Measurements from ENCODE around the gene WDR38.
"Not testable (repeated sequence)": the region's sequence is repeated elsewhere in the genome, so short reads cannot be mapped to it uniquely, and the experiment has no call there.

WDR38 gene

DNA sequence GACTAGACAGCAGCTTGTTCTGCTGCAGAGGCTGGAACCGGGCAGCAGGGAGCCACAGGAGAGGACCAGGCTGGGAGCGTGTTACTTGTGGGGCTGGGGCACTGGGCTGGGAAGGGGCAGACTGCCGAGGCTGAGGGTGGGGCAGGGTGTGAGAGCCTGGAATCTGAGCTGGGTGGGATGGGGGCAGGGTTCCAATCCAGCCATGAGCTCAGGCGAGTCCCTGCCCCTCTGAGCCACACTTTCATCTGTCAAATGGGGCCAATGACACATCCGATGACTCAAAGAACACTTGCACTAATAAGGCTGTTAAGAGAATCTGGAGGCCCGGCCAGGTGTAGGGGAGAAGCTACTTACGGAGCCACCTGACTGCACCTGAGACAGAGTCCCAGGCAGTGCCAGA, 18.7 kb upstream of the WDR38 start:
- DNase-seq (ENCODE audit: low spot score): peak; percentile 81

DNA sequence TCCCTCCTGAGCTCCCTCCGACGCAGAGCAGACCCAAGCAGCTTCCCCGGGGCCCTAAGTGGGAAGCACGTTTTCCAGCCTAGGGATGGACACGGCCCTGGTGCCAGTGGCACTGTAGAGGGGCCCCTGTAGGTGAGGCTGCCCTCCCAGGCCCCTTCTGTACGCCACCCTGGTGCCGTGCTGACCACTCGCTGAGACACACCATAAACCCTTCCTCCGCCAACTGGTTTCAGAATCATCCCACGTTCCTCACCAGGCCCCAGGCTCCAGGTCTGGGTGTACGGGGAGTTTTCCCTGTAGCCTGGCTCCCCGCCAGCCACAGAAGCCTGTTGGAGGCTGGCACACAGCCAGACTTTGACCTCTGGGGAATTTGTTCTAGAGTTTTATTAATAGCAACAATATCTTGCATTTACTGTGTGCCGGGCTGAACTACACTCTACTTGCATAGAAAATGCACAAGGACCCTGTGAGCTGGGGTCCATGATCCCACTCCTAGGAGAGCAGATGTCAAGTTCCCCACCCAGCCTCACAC, 18.2 kb upstream of the WDR38 start:
- DNase-seq (ENCODE audit: low spot score): no peak

DNA sequence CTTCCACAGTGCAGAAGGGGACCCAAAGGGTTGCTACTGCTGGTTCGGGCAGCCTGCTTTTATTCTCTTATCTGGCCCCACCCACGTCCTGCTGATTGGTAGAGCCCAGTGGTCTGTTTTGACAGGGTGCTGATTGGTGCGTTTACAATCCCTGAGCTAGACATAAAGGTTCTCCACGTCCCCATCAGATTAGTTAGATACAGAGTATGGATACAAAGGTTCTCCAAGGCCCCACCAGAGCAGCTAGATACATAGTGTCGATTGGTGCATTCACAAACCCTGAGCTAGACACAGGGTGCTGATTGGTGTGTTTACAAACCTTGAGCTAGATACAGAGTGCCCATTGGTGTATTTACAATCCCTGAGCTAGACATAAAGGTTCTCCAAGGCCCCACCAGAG, 15.1 kb upstream of the WDR38 start:
- DNase-seq (ENCODE audit: low spot score): not testable (repeated sequence)

DNA sequence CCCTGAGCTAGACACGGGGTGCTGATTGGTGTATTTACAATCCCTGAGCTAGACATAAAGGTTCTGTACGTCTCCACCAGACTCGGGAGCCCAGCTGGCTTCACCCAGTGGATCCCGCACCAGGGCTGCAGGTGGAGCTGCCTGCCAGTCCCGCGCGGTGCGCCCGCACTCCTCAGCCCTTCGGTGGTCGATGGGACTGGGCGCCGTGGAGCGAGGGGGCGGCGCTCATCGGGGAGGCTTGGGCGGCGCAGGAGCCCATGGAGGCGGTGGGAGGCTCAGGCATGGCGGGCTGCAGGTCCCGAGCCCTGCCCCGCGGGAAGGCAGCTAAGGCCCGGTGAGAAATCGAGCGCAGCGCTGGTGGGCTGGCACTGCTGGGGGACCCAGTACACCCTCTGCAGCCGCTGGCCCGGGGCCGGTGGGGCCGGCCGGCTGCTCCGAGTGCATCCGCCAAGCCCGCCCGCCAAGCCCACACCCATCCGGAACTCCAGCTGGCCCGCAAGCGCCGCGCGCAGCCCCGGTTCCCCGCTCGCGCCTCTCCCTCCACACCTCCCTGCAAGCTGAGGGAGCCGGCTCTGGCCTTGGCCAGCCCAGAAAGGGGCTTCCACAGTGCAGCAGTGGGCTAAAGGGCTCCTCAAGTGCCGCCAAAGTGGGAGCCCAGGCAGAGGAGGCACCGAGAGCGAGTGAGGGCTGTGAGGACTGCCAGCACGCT, 14.5 kb upstream of the WDR38 start:
- DNase-seq (ENCODE audit: low spot score): not testable (repeated sequence)

DNA sequence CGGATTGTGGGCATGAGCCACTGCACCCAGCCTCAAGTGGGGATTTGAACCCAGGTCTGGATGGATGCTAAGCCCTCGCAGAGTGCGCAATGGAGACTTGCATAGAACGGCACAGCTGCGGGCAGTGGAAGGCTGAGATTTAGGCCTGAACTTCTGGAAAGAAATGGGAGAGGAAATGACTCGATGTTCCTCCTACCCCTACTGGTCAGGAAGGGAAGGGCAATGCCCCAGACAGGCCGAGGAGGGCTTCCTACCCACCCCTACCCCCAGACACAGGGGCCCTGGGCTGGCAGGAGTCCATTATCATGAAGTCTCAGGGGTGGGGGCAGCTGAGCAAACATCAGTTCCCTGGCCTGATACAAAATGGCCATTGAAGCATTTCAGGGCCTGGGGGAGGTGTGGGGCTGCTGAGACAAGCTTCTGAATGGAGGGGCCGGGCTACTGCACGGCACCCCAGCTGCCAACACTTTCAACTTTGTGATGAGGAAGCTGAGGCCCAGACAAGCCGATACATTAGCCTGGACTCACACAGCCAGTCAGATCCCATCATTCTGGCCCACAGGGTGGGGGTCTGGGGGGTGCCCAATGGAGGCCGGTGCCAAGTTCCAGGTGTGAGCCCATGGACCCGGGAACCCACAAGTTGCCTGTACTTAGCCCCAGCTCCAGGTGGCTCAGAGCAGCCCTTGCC, 13.5 kb upstream of the WDR38 start:
- peak; percentile 52 for DNase-seq (ENCODE audit: low spot score)

DNA sequence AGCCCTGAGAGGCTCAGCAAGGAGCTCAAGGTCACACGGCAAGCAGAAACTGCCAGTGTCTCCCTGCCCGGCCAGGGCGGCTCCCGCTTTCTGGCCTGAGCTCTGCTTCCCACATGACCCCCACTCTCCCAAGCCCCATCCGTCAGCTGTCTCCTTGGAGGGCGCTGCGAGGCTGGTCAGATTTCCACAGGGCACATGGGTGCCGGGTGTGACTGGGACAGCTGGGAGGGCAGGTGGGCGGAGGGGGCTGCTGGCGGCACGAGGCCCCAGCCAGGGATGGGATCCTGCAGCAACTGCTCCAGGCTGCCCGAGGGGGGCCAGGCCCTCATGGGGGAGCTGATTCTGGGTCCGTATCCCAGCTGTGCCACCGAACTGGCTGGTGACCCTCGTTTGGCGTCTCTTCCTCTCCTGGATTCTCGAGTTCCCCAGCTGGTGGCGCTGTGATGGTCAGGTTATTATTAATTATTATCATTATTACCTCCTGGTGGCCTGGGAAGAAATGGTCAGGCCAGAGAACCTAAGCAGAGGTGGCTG, 12.9 kb upstream of the WDR38 start:
- no peak for DNase-seq (ENCODE audit: low spot score)

DNA sequence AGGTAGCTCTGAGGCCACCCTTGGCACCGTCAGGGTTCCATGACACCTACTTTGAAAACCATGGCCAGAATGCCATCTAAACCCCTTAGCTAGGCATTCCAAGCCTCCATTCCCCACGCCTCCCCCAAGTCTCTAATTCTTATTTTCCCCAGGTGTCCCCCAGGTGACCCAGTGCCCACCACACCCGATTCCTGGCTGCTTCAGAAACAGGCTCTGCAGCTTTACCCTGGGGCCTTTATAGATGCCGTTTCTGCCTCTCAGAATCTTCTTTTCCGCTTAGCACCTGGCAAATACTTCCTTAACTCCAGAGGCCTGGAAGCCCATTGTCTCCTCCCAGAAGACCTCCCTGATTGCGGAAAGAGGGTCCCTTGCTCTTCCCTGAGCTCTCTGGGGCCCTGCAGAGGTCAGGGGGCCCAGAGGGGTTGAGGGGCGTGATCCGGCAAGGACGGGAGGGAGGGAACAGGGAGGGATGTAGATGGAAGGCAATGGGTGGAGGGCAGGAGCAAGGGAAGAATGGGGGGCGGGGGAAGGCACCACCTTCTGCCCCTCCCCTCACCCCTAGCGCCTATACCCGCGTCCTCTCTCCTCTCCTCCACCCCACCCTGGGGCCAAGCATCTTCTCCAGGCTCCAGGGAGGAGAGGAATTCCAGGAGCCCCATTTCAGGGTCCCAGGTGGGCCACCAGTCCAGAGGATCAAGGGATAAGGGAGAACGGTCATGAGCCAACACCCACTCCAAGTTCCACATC, 12.0 kb upstream of the WDR38 start:
- no peak for DNase-seq (ENCODE audit: low spot score)

DNA sequence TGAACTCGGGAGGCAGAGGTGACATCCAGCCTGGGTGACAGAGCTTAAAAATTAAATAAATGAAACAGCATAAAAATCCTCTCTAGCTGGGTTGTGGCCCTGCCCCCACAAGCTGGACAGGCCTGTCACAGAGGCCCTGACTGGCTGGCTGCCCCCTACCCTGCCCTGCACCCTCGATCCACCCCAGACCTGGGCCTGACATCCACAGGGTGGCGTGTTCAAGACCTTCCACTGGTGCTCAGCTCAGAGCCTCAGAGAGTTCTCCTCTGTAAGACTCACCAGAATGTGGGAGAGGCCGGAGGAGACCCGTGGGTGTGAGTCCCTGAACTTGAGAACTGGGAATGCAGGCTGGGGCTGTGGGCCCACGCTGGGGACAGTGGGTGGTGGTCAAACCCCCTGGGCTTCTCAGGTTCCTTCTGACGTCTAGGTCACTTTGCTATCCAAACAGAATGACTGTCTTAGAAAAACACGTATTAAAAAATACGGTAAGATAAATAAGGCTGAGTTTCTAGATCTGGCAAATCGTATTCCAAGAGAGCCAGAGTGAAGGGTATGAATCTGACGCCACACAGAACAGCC, 9.7 kb upstream of the WDR38 start:
- no peak for DNase-seq (ENCODE audit: low spot score)

DNA sequence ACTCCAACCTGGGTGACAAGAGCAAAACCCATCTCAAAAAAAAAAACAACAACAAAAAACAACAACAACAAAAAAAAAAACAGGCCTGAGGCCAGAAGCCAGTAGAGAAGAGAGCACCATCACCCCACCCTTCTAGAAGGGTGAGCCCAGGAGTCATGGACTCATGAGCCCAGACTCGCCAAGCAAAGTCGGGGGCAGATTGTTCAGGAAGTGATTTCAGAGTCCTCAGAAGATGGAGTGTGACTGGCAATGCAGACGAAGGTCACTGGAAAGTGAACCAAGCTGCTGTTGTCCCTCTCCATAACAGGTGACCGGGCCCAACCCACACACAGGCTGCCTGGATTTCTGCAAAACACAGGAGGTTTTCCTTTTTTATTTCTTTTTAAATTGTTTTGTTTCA, 9.0 kb upstream of the WDR38 start:
- DNase-seq (ENCODE audit: low spot score): no peak

DNA sequence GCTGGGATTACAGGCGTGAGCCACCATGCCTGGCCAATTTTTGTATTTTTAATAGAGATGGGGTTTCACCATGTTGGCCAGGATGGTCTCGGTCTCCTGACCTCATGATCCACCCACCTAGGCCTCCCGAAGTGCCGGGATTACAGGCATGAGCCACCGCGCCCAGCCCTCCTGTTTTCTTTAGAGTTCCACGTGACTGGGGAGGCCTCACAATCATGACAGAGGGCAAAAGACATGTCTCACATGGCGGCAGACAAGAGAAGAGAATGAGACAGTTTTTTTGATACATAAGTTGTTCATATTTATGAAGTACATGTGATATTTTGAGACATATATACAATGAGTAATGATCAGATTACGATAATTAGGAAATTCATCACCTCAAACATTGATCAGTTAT, 6.8 kb upstream of the WDR38 start:
- DNase-seq (ENCODE audit: low spot score): not testable (repeated sequence)

DNA sequence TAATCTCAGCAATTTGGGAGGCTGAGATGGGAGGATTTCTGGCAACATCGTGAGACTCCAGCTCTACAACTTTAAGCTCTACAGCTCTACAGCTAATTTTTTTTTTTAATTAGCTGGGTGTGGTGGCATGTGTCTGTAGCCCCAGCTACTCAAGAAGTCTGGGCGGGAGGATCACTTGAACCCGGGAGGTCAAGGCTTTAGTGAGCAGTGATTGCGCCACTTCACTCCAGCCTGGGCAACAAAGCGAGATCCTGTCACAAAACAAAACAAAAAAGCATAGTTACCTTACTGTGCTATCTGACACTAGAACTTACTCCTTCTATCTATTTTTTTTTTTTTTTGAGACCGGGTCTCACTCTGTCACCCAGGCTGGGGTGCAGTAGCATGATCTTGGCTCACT, 6.3 kb upstream of the WDR38 start:
- DNase-seq (ENCODE audit: low spot score): no peak

DNA sequence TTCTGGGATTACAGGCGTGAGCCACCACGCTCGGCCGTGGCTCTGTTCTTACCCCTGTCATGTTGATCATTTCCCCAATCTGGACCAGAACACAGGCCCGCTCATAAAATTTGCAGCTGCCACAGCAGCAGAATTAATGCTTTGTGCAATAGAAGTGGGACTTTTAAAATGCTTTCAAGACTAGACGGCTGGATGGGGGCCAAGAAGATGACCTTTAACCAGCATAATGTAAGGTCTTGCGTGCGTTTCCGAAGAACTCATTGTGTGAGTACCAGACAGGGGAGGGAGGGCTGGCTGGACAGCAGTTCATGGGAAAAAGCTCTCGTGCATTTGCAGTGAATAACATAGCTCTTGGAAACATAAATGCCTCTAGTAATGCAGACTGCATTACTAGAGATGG, 3.5 kb upstream of the WDR38 start:
- no peak for DNase-seq (ENCODE audit: low spot score)

DNA sequence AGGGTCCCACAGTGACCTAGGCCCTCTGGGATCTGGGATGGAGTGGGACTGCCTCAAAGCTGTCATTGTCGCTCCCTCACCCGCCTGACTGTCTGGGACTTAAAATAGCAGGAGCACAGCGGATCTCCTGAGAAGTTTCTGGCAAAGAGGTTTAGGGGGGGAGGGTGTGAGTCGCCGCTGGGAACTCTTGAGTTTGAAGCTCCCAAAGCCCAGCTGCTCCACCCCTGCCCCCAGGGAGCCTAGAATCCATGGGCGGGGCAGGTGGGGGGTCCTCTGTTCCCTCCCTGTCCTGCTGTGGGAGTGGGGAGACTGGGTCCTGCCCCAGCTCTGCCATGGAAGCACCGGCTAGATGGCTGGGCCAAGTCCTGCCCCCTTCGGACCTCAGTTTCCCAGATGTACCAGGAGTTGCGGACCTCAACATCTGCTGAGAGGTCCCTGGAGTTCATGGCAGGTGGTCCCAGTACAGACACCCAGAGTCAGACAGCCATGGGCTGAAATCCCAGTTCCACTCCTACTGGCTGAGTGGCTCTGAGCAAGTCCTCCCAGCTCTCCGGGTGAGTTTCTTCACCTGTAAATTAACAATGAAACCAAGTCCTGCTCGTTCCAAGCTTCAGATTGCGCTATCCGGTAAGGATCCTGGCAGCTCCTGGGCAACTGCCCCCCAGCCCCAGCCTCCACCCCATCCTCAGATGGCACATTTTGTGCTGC, 985 bp upstream of the WDR38 start:
- no peak for DNase-seq (ENCODE audit: low spot score)

DNA sequence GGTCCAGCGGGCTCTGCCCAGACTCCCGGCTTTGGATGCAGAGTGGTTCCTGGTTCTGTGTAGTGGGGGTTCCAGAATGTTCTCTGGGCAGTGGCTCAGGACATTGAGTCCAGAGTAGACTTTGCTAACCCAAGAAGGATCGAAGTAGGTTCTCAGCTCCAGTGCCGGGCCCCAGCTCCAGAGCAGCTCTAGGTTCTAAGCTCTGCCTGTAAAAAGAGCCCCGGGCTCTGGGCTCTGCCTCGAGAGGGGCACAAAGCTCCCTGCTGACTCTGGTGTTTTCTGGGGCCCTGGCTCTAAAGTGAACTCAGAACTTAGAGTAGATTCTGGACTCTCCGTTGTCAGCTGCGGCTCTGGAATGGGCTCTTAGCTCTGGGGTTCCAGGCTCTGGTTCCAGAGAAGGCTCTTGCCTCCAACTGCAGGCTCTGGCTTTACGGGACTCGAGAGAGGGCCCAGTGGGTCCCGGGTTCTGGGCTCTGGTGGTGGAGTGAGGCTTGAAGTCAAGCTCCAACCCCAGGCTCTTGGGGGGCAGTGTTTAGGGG, 414 bp downstream of the WDR38 start:
- DNase-seq (ENCODE audit: low spot score): no peak

DNA sequence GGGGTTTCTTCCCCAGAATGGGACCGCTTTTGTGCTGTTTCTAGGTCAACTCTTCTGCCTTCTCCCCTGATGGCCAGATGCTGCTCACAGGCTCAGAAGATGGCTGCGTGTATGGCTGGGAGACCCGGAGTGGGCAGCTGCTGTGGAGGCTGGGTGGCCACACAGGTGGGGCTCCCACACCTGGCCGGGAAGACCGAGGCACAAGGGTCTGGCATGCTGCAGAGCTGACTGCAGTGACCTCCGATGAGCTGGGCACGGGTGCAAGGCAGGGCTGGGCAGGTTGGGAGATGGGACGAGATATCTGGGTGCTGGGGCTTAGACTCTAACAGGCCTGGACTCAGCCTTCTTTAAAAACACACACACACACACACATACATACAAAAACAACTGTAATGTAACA, 901 bp downstream of the WDR38 start:
- DNase-seq (ENCODE audit: low spot score): no peak

DNA sequence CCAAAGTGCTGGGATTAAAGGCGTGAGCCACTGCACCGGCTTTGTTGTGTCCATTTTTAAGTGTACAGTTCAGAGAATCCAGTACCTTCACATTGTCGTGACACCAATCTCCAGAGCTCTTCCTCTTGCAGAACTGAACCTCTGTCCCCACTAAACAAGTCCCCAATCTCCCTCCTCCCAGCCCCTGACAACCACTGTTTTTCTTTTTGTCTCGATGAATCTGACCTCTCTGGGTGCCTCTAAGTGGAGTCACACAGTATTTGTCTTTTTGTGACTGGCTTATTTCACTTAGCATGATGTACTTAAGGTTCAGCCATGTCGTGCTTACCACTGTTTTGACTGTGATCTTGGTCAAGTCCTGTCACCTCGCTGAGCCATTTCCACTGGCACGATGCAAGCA, 1.6 kb downstream of the WDR38 start:
- no peak for DNase-seq (ENCODE audit: low spot score)

DNA sequence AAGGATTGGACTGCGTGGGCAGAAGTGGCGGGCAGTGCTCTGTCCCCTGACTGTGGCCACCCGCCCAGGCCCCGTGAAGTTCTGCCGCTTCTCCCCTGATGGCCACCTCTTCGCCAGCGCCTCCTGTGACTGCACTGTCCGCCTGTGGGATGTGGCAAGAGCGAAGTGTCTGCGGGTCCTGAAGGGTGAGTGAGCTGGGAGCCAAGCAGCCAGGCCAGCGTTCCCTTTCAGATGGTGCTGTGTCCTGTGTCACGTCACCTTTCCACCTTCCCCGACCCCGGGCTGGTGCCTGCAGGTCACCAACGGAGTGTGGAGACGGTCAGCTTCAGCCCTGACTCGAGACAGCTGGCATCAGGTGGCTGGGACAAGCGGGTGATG, 2.3 kb downstream of the WDR38 start:
- DNase-seq (ENCODE audit: low spot score): no peak

DNA sequence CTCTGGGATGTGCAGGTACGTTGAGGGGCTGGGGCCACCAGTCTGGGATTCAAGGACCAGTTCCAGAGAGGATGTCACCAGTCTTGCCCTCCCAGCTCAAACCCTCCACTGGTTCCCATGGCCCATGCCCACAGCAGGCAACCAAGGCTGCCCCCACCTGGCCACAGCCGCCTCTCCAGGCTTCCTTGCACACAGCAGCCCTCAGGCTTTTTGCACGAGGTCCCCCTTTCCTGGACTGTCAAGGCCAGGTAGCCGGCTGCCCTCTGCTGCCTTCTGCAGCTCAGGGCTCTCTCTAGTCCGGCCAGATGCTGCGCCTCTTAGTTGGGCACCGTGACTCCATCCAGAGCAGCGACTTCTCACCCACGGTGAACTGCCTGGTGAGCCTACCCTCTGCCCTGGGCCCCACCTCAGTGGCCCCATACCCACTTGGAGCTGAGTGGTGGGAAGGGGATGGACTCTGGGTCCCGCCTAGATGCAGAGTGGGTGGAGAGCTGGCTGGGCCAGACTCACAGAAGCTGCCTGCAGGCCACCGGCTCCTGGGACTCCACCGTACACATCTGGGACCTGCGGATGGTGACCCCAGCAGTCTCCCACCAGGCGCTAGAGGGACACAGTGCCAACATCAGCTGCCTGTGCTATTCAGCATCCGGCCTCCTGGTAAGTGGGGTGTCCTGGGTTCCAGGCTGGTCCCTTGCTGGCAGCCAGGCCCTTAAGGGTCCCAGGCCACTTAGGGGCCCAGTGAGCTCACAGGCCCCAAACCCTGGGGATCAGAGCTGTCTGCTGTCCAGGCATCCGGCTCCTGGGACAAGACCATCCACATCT, 2.9 kb downstream of the WDR38 start:
- DNase-seq (ENCODE audit: low spot score): peak; percentile 73

DNA sequence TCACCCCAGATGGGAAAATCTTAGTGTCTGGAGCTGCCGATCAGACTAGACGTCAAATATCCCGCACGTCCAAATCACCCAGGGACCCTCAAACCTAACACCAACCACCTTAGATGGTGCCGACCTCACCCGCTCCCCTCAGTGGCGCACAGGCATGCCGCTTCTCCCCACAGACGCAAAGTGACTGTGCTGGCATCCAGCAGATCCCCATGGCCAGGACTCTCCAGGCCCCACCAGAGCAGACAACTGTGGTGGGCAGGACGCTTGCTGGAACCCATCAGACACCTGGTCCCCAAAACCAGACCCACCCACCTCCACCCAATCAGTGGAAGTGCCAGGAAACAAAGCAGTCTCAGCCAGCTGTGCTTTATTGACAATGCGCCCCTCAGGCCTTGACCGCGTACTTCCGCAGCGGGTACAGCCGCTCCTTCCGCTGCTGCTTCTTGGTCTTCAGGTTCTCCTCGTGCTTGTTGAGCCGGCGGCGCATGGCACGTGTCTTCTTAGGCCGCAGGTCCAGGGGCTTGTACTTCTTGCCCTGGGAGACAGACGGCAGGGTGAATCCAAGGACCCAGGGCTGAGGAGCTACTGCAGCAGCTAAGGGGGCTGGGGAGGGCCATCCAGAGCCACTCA, 4.4 kb downstream of the WDR38 start:
- DNase-seq (ENCODE audit: low spot score): no peak

Measured in RKO (cell line).